Activated CD8-positive, alpha-beta memory T cell treated with anti-CD3 and anti-CD28 coated beads, Interleukin-2, amount 50 U/mL, for 1 hour (primary cell): ENCODE results near the gene ZFPM1.
"Not testable (repeated sequence)": the region's sequence is repeated elsewhere in the genome, so short reads cannot be mapped to it uniquely, and the experiment has no call there.

Experiments used
- DNase-seq: peaks from one replicate; pipeline ENCODE4 v3.0.0-alpha.2; 2020; ENCODE audit errors: extremely low read depth

ZFPM1 gene

GRCh38 chr16:88478889-88479792, 26.1 kb downstream of the ZFPM1 start:
- DNase-seq: no peak

GRCh38 chr16:88479793-88480760, 27.0 kb downstream of the ZFPM1 start:
- no peak for DNase-seq

GRCh38 chr16:88480829-88481228, 27.7 kb downstream of the ZFPM1 start:
- no peak for DNase-seq

GRCh38 chr16:88481851-88482250, 28.8 kb downstream of the ZFPM1 start:
- no peak for DNase-seq

- DNase-seq: no peak
These were observed 29.7 kb downstream of the ZFPM1 start for GRCh38 chr16:88482630-88483391.

- no peak for DNase-seq
These were observed 30.2 kb downstream of the ZFPM1 start for GRCh38 chr16:88483392-88483641.

- DNase-seq: no peak
These were observed 31.7 kb downstream of the ZFPM1 start for GRCh38 chr16:88484505-88485365.

GRCh38 chr16:88485366-88485741, 32.3 kb downstream of the ZFPM1 start:
- not testable (repeated sequence) for DNase-seq

- no peak for DNase-seq
These were observed 33.5 kb downstream of the ZFPM1 start for GRCh38 chr16:88486398-88487123.

- no peak for DNase-seq
These were observed 34.0 kb downstream of the ZFPM1 start for GRCh38 chr16:88487124-88487432.

- DNase-seq: no peak
These were observed 35.1 kb downstream of the ZFPM1 start for GRCh38 chr16:88487920-88488851.

- no peak for DNase-seq
These were observed 36.2 kb downstream of the ZFPM1 start for GRCh38 chr16:88489163-88489741.

GRCh38 chr16:88491001-88491559, 38.0 kb downstream of the ZFPM1 start:
- DNase-seq: no peak

- no peak for DNase-seq
These were observed 38.7 kb downstream of the ZFPM1 start for GRCh38 chr16:88491560-88492310.

- DNase-seq: no peak
These were observed 40.8 kb downstream of the ZFPM1 start for GRCh38 chr16:88493879-88494278.

GRCh38 chr16:88494335-88495154, 41.5 kb downstream of the ZFPM1 start:
- no peak for DNase-seq

GRCh38 chr16:88495268-88495772, 42.2 kb downstream of the ZFPM1 start:
- DNase-seq: no peak
